Measurements from ENCODE around the gene EDAR.

Gene EDAR

DNA sequence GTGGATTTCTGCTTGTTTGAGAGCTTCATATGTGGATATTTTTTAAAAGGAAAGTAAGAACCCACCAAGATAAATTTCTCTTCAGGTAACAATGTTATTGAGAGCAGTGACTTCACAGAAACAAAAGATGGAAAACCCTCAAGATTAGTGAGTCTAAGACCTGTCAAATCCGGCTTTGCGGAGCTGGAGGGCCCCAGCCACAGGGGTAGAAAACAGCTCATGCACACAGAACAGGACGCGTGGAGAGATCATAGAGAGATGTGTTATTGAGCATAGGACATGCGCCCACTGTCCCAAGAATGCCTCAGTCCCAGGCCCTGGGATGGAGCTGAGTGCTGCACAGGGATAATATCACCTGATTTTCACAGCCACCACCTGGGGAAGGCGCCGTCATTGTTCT, 21.3 kb downstream of the EDAR start:
- no peak for DNase-seq (ENCODE audit: low read depth in 2 of 2)

DNA sequence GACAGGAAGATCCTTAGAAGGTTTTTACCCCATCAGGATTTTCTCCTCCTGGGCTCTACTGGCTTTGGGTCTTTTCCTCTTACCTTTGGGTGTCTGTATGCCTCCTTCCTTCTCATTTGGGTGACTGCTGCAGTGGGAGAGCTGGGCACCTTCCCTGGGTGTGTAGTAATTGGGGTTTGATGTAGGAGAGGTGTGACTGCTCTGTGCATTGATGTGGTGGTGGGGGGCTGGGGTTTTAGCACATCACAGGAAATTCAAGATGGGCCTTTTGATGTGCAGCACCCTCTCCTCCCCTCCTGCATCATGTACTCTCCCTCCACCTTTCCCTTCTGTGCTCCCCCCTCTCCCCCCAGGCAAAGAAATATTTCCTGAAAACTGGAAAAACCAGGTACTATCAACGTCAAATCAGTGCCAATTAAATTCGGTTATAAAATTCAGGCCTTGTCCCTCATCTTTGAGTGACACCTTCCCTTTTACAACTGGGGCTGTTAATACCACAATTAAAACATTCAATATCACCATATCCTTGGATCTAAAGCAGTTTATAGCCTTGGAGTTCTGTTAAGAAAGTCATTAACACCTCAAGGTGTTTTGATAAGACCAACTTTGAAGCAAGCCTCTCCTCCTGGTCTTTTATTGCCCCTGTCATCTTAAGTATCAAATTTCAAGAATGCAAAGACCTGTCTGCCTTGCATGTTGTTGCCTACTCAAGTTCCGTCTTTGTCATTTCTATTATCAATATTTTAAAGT, 23.3 kb downstream of the EDAR start:
- no peak for DNase-seq (ENCODE audit: low read depth in 2 of 2)

DNA sequence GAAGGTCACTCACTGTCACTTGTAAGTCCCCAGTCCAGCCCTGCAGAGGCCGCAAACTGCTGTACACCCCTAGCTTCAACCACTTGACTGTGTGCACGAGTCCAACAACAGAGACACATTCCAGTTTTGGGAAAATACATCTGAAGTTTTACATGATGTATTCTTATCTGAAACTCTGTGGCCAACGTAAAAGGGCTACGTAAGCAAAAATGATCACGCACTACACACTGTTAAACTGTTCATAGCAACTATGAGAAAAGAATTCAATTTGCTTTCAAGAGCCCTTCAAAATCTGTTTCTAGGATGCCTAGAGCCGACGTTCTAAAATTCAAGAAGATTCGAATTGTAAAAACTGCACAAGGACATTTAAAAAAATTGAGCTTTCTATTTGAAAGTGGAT, 26.0 kb downstream of the EDAR start:
- no peak for DNase-seq (ENCODE audit: low read depth in 2 of 2)

DNA sequence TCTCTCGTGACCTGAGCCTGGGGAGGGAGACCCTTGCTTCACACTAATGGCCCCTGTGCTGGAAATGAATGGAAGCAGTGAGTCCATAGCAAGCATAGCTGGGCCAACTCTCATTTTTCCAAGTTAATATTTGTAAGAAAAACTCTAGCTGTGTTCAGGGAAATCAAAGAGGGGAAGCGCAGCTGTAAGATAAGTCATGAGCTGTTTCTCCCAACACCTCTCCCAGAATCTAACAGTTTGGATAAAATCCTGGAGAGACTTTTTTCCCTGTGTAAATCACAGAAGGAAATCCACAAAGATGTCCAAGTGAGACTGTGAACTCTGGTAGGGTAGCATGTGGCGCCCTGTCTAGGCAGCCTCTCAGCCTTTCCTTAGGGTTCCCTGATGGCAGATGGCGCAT, 27.2 kb downstream of the EDAR start:
- no peak for DNase-seq (ENCODE audit: low read depth in 2 of 2)

DNA sequence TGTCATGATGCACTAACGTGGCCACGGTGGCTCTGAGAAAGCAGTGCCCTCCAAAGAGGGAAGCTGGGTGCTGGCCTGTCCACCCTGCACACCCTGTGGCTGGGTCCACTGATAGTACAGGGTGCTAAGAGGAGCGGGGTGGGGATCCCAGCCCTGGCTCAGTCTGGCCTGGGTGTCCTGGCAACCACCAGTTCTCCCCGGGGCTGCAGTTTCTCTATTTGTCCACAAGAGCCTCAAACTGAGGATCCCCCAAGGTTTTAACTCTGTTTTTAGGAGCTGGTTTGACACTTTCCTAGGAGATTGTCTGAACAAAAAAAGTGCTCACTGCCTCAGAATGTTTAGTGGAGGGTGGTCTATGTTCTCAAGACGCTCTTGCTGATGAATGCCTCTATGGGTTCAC, 29.0 kb downstream of the EDAR start:
- DNase-seq (ENCODE audit: low read depth in 2 of 2): no peak

DNA sequence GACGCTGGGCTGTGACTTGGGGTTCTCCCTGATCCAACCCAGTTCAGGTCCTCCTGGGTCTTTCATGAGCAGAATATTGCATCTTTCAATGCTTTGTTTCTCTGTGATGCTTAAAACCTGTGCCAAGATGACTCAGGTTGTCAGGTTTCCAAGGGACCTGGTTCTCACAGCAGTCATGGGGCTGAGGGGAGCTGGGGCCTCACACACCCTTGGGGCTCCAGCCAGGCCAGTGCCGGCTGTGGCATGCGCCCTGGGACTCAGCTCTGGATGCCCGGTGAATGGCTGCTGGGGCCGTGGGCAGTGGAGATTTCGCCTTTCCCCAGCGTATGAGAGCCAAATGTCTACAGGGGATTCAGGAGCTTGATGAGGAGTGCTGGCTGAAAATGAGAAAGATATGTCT, 29.6 kb downstream of the EDAR start:
- DNase-seq (ENCODE audit: low read depth in 2 of 2): no peak

DNA sequence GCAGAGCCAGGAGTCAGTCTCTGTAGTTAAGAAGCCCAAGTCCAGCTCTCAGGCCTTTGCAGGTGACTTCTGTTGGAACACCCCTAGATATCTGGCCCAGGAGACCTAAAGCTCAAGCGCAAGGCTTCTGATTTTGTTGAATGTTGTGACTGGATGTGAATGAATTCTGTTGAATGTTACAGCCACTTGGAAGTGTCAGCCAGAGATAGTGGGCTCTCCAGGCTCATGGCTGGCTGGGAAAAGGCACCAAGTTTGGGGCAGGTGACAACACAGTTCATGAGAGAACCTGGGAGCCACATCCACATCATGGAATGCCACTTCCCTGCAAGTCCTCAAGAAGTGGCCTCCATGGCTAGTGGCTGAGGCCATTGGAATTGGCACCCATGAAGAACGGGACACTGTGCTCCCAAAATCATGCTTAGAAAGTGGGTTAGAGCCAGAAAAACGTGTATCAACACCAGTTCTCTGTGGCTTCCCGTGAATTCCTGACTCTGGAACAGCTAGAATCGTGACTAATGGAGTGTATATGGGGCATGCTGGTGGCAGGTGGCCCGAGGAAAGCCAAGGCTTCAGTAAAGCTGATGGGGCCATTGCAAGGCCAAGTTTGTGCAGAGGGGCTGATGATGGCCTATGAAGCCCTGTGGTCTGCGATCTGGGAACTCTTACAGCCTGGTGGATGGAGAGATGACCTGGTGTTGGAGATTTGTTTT, 30.2 kb downstream of the EDAR start:
- DNase-seq (ENCODE audit: low read depth in 2 of 2): no peak

DNA sequence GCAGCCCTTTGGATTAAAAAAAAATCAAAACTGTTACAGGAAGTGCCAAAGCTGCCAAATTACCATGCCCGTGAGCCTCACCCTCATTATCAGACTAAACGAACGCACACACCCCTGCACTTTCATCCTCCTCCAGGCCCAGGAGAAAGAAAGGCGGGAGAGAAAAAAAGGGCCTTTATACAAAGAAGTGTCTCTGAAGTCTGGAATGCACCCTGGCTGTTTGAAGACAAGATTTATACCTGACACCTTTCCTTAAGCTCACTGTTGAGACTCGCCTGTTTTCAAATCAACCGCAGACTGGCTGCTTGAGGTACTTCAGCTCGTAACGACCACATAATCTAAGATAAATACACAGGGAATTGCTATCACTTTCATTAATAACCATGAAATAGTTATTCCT, 31.0 kb downstream of the EDAR start:
- DNase-seq (ENCODE audit: low read depth in 2 of 2): no peak

DNA sequence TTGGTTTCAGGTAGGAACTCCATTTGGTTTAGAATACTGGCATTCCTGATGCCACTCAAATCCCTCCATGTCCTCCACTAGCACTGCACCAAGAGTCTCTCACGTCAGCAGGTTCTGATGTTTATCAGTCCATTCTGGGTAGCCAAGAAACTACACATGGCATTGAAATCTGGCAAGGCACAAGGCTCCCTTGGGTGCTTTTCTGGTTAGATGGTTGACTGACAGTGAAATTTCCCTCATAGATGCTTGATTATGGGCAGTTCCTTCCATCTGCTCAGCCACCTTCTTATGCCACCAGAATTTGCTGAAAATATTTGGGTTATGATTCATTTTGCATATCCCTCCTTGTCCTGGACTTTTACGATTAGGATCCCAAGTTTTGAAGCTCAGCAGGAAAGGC, 32.6 kb downstream of the EDAR start:
- no peak for DNase-seq (ENCODE audit: low read depth in 2 of 2)

DNA sequence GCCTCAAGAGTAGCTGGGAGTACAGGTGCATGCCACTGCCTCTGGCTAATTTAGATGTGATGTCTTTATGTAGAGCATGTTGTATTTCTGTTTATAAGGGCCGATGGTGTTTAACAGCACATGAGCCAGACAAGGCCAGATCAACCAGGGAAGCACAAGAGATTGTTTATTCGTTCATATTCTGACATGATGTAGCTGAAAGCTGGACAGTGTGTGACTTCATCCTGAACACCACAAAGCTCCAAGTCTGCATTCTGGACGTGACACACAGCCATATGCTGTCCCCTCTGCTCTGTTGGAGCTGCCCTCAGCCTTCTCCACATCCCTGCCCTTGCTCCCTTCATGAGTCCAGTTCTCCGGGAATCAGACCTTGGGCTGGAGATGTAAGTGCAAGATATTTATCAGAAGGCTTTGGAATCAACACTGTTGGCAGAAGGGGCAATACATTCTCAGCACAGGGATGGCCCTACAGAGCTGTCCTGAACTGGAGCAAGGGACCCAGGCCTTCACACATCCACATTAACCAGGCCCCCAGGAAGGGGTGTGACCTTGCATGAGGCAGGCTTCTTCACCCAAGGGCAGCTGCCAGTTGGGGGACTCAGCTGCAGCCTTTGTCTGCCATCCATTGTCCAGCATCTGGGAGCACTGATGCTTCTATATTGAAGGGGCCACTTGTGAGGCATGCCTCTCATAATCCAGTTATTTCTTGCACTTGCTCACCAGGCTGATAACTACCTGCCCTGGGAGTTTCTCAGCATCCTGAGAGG, 38.5 kb downstream of the EDAR start:
- DNase-seq (ENCODE audit: low read depth in 2 of 2): no peak

DNA sequence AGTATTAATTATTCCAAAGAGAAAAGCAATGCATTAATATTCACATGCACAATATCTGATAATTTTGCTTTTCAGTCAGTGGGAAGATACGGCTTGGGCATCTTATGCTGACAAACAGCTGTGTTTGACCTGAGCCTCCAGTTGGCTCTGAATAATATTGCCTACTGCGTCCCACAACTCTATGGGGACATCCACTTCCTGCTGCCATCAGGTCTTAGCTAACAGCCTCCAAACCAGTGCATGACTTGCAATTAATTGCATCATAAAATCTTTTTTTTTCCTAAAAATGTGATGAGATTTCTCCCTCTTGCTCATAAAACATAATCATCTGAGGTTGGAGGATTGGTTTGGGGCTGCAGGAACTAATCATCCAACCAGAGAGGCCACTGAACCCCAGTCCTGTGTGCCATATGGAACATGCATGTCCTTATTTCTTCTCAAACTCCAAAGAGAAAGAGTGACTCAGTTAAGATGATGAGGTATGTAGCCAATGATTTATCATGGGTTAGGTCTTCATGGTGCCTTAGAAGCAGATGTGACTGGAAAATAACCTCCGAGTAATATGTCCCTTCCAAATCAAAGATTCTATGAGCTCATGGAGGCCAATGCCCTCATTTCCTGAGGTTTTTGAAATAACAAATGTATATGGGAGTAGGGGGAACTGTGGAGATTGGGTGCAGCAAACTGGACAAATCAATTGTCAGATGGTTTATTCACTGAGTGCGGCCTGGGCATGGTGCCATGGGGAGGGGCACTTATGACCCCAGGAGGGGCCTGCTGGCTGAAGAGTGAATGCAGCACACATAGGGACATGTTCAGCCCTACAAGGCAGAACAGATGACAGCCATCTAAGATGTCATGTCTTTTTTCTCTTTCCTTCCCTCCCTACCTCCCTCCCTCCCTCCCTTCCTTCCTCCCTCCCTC, 39.4 kb downstream of the EDAR start:
- DNase-seq (ENCODE audit: low read depth in 2 of 2): no peak

DNA sequence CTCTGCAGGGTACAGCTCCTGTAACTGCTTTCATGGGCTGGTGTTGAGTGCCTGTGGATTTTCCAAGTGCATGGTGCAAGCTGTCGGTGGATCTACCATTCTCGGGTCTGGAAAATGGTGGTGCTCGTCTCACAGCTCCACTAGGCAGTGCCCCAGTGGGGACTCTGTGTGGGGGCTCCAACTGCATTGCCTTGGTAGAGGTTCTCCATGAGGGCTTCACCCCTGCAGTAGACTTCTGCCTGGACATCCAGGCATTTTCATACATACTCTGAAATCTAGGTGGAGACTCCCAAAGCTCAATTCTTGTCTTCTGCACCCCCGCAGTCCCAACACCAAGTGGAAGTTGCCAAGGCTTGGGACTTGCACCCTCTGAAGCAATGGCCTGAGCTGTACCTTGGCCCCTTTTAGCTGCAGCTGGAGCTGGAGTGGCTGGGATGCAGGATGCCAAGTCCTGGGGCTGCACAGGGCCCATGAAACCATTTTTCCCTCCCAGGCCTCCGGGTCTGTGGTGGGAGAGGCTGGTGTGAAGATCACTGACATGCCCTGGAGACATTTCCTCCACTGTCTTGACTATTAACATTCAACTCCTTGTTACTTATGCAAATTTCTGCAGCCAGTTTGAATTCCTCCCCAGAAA, 41.6 kb downstream of the EDAR start:
- DNase-seq (ENCODE audit: low read depth in 2 of 2): no peak

DNA sequence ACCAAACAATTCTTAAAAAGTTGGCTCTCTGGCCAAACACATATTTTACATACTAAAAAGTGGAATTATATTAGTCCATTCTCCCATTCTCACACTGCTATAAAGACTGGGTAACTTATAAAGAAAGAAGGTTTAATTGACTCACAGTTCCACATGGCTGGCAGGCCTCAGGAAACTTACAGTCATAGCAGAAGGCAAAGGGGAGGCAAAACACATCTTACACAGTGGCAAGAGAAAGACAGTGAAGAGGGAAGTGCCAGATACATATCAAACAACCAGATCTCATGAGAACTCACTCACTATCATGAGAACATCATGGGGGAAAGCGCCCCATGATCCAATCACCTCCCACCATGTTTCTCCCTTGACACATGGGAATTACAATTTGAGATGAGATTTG, 42.6 kb downstream of the EDAR start:
- DNase-seq (ENCODE audit: low read depth in 2 of 2): no peak

DNA sequence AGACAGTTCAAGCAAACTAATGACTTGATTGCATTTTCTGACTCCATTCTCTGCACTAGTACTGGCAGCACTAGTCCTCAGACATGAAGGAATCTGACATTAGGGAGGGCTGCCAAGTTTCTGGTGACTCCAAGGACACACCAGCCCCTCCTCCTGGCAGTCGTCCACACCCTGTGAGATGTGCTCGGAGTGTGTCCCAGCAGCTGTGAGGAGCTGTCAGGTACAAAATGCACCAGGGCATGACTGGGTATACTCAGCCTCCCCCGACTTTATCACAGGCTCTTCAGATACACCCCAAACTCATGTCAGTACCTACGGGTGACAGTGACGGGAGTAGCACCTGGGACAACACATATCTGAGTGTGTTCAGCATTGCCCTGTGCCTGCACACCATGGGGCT, 43.1 kb downstream of the EDAR start:
- DNase-seq (ENCODE audit: low read depth in 2 of 2): no peak

DNA sequence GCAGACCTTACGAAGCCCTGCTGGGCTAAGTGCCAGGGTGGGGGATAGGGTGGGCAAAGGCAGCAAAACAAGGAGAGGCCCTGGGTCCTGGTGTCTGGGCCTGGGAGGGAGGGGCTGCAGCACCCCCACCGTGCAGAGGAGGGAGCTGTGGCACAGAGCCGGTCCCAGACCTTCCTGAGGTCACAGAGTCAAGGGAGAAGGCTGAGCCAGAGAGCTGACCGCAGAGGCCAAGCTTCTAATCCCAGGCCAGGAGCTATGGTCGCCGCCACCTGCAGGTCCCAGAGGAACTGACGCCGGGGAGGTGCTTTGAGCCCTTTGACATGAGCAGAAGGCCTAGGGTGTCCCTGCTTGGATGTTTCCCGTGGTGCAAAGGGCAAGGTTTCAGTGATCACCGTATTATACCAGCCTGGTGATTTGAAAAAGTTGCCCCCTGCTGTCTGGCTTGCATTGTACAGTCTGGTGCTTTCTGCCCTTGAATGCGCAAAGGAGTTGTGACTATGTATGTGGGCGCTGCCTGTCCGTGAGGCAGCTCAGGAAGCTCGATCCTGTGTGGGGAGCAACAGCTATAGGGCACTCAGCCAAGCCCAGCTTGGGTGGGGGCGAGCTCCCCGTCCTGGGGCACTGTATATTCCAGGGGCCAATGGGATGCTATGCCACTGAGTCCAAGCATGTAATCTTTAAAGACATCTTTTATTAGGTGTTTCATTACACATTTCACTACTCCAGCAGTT, 44.3 kb downstream of the EDAR start:
- no peak for DNase-seq (ENCODE audit: low read depth in 2 of 2)

DNA sequence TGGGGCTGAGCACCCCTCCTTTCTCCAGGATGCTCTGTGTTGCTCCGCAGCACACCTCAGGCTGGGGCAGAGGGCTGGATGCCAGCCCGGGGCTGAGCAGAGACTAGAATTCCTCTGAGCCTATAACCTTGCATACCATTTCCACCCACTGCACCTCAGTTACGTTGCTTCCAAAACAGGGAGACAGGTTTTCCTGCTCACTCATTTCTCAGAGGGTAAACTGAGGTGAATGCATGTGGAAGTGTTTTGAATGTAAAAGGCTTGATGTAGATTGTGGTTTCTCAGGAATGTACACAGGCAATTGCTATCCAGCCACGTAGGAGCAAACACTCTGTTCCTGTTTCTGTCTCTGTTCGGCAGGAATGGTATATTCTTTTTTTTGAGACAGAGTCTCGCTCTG, 45.3 kb downstream of the EDAR start:
- DNase-seq (ENCODE audit: low read depth in 2 of 2): no peak

DNA sequence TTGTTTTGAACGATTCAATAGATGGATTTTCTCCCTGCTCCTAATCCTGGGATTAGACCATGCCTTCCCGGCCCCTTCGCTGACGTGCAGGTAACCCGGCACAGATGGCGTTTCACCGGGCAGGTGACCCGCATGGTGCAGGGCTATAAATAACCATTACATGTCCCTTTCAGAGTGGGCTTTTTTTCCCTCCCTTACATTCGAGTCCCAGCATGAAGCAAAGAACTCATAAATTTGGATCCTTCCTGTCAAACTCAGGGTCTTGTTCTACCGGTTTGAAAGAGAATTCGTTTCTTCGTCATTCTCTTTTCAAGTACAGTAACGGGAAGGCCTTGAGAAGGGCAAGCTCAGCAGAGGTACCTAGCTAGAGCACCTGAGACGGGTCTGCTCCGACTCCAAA, 46.1 kb downstream of the EDAR start:
- DNase-seq (ENCODE audit: low read depth in 2 of 2): no peak

DNA sequence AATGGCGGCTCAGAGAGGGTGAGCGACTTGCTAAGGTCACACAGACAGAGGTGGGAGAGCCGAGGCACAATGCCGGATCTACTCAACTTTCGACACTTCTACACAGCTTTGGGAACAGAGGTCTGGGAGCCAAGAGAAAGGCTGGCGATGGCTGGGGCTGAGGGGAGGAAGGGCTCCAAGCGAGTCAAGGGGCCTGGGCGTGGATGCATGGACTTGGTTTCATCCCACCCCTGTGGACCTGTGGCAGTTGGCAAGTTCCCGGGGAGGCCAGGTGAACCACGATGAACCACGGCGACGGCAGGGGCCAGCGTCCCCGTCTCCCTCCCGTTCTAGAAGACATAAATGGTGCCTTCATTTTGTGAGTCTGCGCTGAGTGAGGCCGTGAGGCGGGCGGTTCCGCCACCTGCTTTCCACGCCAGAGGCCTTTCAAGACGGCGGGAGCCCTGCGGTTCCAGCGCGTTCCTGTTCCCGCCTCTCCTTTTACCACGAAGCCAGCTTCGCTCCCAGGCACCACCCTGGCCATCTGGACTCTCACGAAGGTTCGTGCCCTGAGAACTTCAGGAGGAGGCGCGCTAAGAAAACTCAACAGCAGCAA, 46.7 kb downstream of the EDAR start:
- no peak for DNase-seq (ENCODE audit: low read depth in 2 of 2)

DNA sequence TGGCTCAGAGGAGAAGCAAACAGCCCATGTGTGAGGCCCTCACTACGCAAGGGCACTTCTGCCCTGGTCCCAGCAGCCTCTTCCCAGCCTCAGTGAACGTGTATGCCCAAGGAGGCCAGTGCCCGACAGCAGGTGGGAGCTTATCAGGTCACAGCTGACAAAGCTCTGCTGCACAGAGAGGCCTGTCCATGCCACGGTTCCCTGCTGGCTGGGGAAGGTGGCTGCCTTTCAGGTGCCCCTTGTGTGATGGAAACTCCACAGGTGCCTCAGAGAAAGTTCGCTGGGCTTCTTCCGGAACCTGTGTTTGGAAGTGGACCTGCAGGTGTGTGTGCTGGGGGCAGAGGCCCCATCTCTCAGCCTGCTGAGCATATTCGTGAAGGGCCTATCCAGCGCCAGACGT, 47.3 kb downstream of the EDAR start:
- DNase-seq (ENCODE audit: low read depth in 2 of 2): no peak

DNA sequence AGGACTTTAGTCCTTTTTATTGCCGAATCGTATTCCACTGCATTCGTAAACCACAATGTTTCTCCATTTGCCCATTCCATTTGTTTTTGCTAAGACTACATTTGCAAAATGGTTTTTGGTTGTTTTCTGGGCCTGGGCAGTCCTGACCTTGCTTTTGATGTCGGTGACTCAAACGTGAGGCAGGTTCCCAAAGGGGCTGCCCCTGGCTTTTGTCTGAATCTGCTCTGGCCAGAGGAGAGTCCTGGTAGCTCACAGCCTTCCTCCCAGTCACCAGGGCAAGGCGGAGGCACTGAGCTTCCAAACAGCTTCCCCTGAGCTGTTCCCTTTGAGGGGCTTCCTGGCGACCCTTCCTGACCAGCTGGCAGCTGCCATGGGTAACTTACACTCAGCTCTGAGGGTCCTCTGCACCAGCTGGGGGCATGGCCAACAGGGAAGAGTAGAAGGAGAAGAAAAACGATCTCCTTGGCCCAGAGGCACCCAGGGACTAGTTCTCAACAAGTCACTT, 47.8 kb downstream of the EDAR start:
- no peak for DNase-seq (ENCODE audit: low read depth in 2 of 2)
